Mesothelial cell of epicardium (in vitro differentiated cells): Measurements from ENCODE around the gene BAG1. TPM values are rescaled to one million over a fixed set of nuclear protein-coding genes. Genes with fewer than 3 reads are reported as not detected.

Experiments
- DNase-seq, 2 experiments: peaks; one replicate each; pipeline ENCODE4 v3.0.0; 2021; ENCODE audit warnings: low spot score in 2 of 2; ENCODE audit not compliant: unreplicated experiment in 2 of 2
- H3K27ac Mint-ChIP-seq: 2 replicates; pipeline ENCODE4 v1.8.0; 2021; ENCODE audit warnings: mixed read lengths
- H3K27me3 Mint-ChIP-seq: 2 replicates; pipeline ENCODE4 v1.8.0; 2021; ENCODE audit warnings: low read depth, mixed read lengths
- H3K36me3 Mint-ChIP-seq: 2 replicates; pipeline ENCODE4 v1.8.0; 2021; ENCODE audit warnings: mixed read lengths
- H3K4me1 Mint-ChIP-seq: 2 replicates; pipeline ENCODE4 v1.8.0; 2021; ENCODE audit warnings: mixed read lengths
- H3K4me3 Mint-ChIP-seq: 2 replicates; pipeline ENCODE4 v1.8.0; 2021; ENCODE audit warnings: mild to moderate bottlenecking, moderate library complexity, mixed read lengths
- H3K9me3 Mint-ChIP-seq: 2 replicates; pipeline ENCODE4 v1.8.0; 2021; ENCODE audit warnings: mixed read lengths
- CTCF ChIP-seq: fragments of 200-600 bp; sonication (generic); IDR thresholded peaks from one replicate; pipeline ENCODE4 v1.5.0; 2021; ENCODE audit warnings: antibody characterized with exemption; ENCODE audit not compliant: unreplicated experiment
- total RNA-seq: library from RNA; stranded (reverse); gene quantifications from 3 replicates; pipeline ENCODE4 v1.2.1, GENCODE V29; 2021

BAG1 gene
- total RNA-seq, 1 donor from 2014 or later, result 48.0 TPM

DNA sequence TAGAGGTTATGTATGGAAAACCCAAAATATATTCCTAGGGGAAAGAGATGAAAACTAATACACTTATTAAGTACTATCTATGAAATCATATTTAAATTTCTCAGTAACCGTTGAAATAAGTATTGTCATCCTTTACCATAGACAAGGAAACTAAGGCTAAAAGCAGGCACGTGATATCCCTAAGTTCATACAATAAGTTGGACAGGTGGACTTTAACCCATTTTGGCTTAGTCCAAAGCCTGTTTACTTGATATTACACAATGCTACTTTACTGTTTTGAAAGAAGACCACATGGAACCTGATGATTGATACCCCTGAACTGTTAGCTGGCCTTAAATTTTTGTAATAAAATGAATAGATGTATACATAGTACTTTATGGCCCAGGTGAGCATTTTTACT lies 29.3 kb upstream of the BAG1 start:
- Mint-ChIP-seq H3K27me3 (no peaks in the 10 kb centered on the region), H3K9me3 (no peaks in the 10 kb centered on the region), H3K4me3 (no peak overlapping the region), H3K27ac (no peak overlapping the region), H3K4me1 (peaks cover 31% of the 10 kb centered on the region), H3K36me3 (peaks cover 23% of the 10 kb centered on the region)
- DNase-seq, result no peak
- TF ChIP-seq CTCF, result no peak

GRCh38 chr9:33291901-33292300 lies 27.4 kb upstream of the BAG1 start:
- TF ChIP-seq CTCF, result no peak
- DNase-seq, result no peak
- no peaks in the 10 kb centered on the region for H3K27me3 Mint-ChIP-seq
- H3K4me1 Mint-ChIP-seq, result peaks cover 25% of the 10 kb centered on the region
- H3K4me3 Mint-ChIP-seq, result peak overlapping the region; percentile 91
- H3K36me3 Mint-ChIP-seq, result peaks cover 16% of the 10 kb centered on the region
- H3K27ac Mint-ChIP-seq, result no peak overlapping the region
- no peaks in the 10 kb centered on the region for H3K9me3 Mint-ChIP-seq

DNA sequence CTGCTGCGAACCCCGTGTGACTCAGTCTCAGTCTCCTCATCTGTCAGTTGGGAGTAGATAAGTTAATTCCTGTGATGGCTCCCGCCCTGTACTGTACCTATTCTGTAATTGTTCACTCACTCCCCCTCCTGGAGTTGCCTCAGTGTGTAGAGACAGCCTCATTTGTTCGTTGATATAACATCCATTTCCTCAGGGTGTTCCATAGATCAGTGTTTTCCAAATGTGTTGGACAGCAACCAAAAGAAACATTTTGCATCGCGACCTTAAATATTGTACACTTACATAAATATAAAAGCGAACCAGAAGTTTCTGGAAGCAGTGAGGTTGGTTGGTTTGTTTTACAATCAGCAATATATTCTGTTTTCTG lies 26.5 kb upstream of the BAG1 start:
- Mint-ChIP-seq H3K4me3 (peak overlapping the region; percentile 91), H3K9me3 (no peaks in the 10 kb centered on the region), H3K4me1 (peaks cover 20% of the 10 kb centered on the region), H3K36me3 (peaks cover 10% of the 10 kb centered on the region), H3K27me3 (no peaks in the 10 kb centered on the region), H3K27ac (peak overlapping the region; percentile 99)
- no peak for DNase-seq
- no peak for TF ChIP-seq CTCF

DNA sequence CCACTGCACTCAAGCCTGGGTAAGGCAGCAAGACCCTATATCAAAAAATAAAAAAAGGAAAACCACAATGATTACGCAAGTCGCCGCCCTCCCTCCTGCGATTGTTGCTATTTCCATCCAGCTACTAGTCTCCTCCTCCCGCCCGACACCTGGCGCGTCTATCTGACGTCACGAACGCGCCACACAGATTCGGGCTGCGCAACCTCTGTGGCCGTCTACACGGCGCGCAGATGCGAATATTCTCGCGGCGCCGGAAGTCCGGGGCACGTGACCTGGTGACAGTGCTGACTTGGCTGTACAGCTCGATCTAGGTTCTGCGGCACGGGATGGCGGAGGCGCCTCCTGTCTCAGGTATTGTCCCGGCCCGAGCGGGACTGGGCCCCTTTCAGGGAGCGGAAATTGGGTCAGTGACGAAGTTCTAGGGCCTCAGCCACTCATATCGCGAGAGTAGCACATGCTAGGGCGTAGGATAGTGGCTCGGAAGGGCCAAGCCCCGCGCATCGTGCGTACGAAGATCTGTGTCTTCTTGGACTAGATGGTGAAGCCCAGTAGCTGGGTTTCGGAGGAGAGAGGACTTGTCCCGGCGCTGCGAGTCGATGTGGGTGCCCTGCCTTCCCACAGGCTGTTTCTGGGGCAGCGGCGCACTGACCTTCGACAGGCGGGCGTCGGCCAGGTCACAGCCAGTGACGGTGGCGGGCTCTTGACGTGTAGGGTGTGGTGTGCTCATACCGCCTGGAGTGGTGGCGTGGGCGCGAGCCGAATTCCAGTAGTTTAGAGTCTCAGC lies 25.9 kb upstream of the BAG1 start, which contains the start of gene NFX1:
Gene NFX1 (plus strand): TSS at position 270 of the 784 bp plus-strand sequence. CDS start 57 bp downstream, at position 327.
- Mint-ChIP-seq H3K36me3 (peaks cover 8% of the 10 kb centered on the region), H3K27me3 (no peaks in the 10 kb centered on the region), H3K27ac (peak within 1 kb of the TSS; percentile 99), H3K9me3 (no peaks in the 10 kb centered on the region), H3K4me3 (peak within 1 kb of the TSS; percentile 91), H3K4me1 (peaks cover 20% of the 10 kb centered on the region)
- TF ChIP-seq CTCF, result no peak
- peak; percentile 91 to 97 for DNase-seq

DNA sequence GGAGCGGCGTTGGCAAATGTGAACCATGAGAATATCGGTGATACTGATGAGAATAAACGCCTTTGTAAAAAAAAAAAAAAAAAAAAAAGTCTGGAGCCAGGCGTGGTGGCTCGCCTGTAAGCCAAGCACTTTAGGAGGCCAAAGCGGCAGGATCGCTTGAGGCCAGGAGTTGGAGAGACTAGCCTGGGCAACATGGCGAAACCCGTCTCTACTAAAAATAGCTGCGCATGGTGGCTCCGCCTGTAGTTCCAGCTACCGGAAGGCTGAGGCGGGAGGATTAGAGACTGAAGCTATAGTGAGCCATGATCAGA lies 25.4 kb upstream of the BAG1 start:
- H3K27me3 Mint-ChIP-seq, result no peaks in the 10 kb centered on the region
- peak overlapping the region; percentile 91 for H3K4me3 Mint-ChIP-seq
- no peak for DNase-seq
- H3K9me3 Mint-ChIP-seq, result no peaks in the 10 kb centered on the region
- peak overlapping the region; percentile 99 for H3K27ac Mint-ChIP-seq
- TF ChIP-seq CTCF, result no peak
- H3K36me3 Mint-ChIP-seq, result peaks cover 6% of the 10 kb centered on the region
- peaks cover 20% of the 10 kb centered on the region for H3K4me1 Mint-ChIP-seq
